DMS153 (cell line): Measurements from ENCODE around the gene NOD1.
A peak's percentile ranks its signal among the peaks of the same experiment; 100 is the strongest.
"Not testable (repeated sequence)": the region's sequence is repeated elsewhere in the genome, so short reads cannot be mapped to it uniquely, and the experiment has no call there.

Experiments used
- DNase-seq: peaks from one replicate; lab custom pipeline; 2025; lab: John Stamatoyannopoulos, UW

Gene NOD1

GRCh38 chr7:30504301-30505173 is 26.0 kb upstream of the NOD1 start, which contains the start of gene GGCT:
Gene GGCT, minus strand, starts transcription at chr7:30504829. Its CDS starts 120 bp downstream, at chr7:30504709.
- peak; percentile 99 for DNase-seq

GRCh38 chr7:30503274-30504212 is 25.0 kb upstream of the NOD1 start:
- no peak for DNase-seq

GRCh38 chr7:30502470-30503251 is 24.1 kb upstream of the NOD1 start:
- no peak for DNase-seq

GRCh38 chr7:30501264-30501663 is 22.7 kb upstream of the NOD1 start:
- no peak for DNase-seq

- no peak for DNase-seq
Measured at GRCh38 chr7:30493228-30493627, 14.6 kb upstream of the NOD1 start.

- no peak for DNase-seq
Measured at GRCh38 chr7:30491417-30491816, 12.8 kb upstream of the NOD1 start.

GRCh38 chr7:30487371-30487770 is 8.8 kb upstream of the NOD1 start:
- no peak for DNase-seq

- no peak for DNase-seq
Measured at GRCh38 chr7:30485667-30486066, 7.1 kb upstream of the NOD1 start.

- not testable (repeated sequence) for DNase-seq
Measured at GRCh38 chr7:30481416-30481815, 2.8 kb upstream of the NOD1 start.

- peak; percentile 30 for DNase-seq
Measured at GRCh38 chr7:30479202-30480120, 877 bp upstream of the NOD1 start.

GRCh38 chr7:30476459-30477145 is 2.0 kb downstream of the NOD1 start:
- DNase-seq = peak; percentile 90

GRCh38 chr7:30475580-30475979 is 3.0 kb downstream of the NOD1 start:
- no peak for DNase-seq

- no peak for DNase-seq
Measured at GRCh38 chr7:30474893-30475292, 3.7 kb downstream of the NOD1 start.

- no peak for DNase-seq
Measured at GRCh38 chr7:30474485-30474884, 4.1 kb downstream of the NOD1 start.

- DNase-seq = no peak
Measured at GRCh38 chr7:30473903-30474302, 4.7 kb downstream of the NOD1 start.

GRCh38 chr7:30472784-30473775 is 5.5 kb downstream of the NOD1 start:
- no peak for DNase-seq

- DNase-seq = no peak
Measured at GRCh38 chr7:30472081-30472783, 6.4 kb downstream of the NOD1 start.

- no peak for DNase-seq
Measured at GRCh38 chr7:30471205-30471604, 7.4 kb downstream of the NOD1 start.
